Left colon (tissue), 2 donors: ENCODE data around the gene KIF3B. TPM values are rescaled to one million over a fixed set of nuclear protein-coding genes. Genes with fewer than 3 reads are reported as not detected.
"Not testable (repeated sequence)": the region's sequence is repeated elsewhere in the genome, so short reads cannot be mapped to it uniquely, and the experiment has no call there.

Experiments used
- ATAC-seq: fragments of 200-7000 bp; cut with Tn5 transposase; one replicate; pipeline ENCODE4 v1.9.1; 2020; ENCODE audit warnings: mild to moderate bottlenecking, moderate library complexity
- DNase-seq, 2 donors: peaks; one replicate each; pipeline ENCODE4 v3.0.0-alpha.2; 2020
- intact Hi-C, 2 donors: fragments of 100-400 bp; cut with DNase I in 1 of 2; cut with micrococcal nuclease in 1 of 2; formaldehyde crosslinking; loops; one replicate each; pipeline versions ENCODE4 v1.11.2 to v1.14.0; 2022; cut with DNase I, micrococcal nuclease
- total RNA-seq, 2 donors: library from RNA; stranded (reverse); fragmentation: NEBNext Ultra II Directional; extraction: Animal tissue kit (Norgen Biotek cat#: 25700); gene quantifications; one replicate each; pipeline ENCODE4 v1.2.1, GENCODE V29; 2021
- donor health status: DM: no; HTN: no; CAD: no.
- donor health status: DM: yes; HTN: yes; CAD: no.

Gene KIF3B
- total RNA-seq, 2 donors from 2014 or later = 52.1 to 56.8 TPM

- DNase-seq (no peak), ATAC-seq (no peak)
- intact Hi-C loops = loop anchor here in 1 of 2 donors (10.0 kb wide), 2 partner anchors 85 to 125 kb away; no protein-coding TSS in a partner anchor
Measured at GRCh38 chr20:32359633-32360332, 82.3 kb downstream of the KIF3B start.

- ATAC-seq (no peak), DNase-seq (no peak)
- intact Hi-C loops = loop anchor here in 1 of 2 donors (10.0 kb wide), 1 partner anchor 85 kb away; no protein-coding TSS in a partner anchor
Measured at GRCh38 chr20:32360333-32360634, 82.8 kb downstream of the KIF3B start.

- DNase-seq (no peak), ATAC-seq (no peak)
- intact Hi-C loops = loop anchor here in 1 of 2 donors (10.0 kb wide), 1 partner anchor 82 kb away; no protein-coding TSS in a partner anchor
Measured at GRCh38 chr20:32362901-32363364, 85.5 kb downstream of the KIF3B start.

GRCh38 chr20:32363492-32363891, 86.0 kb downstream of the KIF3B start:
- intact Hi-C loops = loop anchor here in 1 of 2 donors (10.0 kb wide), 1 partner anchor 81 kb away; no protein-coding TSS in a partner anchor
- DNase-seq (no peak), ATAC-seq (no peak)

GRCh38 chr20:32364554-32365208, 87.2 kb downstream of the KIF3B start:
- intact Hi-C loops = loop anchor here in 1 of 2 donors (10.0 kb wide), 1 partner anchor 80 kb away; no protein-coding TSS in a partner anchor
- DNase-seq = no peak
- ATAC-seq = no peak

- DNase-seq (no peak), ATAC-seq (no peak)
- intact Hi-C loops = loop anchor here in 1 of 2 donors (10.0 kb wide), 1 partner anchor 79 kb away; no protein-coding TSS in a partner anchor
Measured at GRCh38 chr20:32365564-32365963, 88.1 kb downstream of the KIF3B start.

- intact Hi-C loops = loop anchor here in 1 of 2 donors (10.0 kb wide), 1 partner anchor 78 kb away; no protein-coding TSS in a partner anchor
- DNase-seq (no peak), ATAC-seq (no peak)
Measured at GRCh38 chr20:32366380-32366779, 88.9 kb downstream of the KIF3B start.

- ATAC-seq (peak; percentile 59), DNase-seq (no peak)
- intact Hi-C loops = loop anchor here in 1 of 2 donors (10.0 kb wide), 1 partner anchor 76 kb away; no protein-coding TSS in a partner anchor
Measured at GRCh38 chr20:32368323-32368722, 90.9 kb downstream of the KIF3B start.

GRCh38 chr20:32368925-32369324, 91.5 kb downstream of the KIF3B start:
- peak; percentile 28 for ATAC-seq
- intact Hi-C loops = loop anchor here in 1 of 2 donors (10.0 kb wide), 1 partner anchor 76 kb away; no protein-coding TSS in a partner anchor
- DNase-seq = no peak

- DNase-seq (no peak), ATAC-seq (no peak)
- intact Hi-C loops = no loop called here
Measured at GRCh38 chr20:32370897-32371296, 93.4 kb downstream of the KIF3B start.

- intact Hi-C loops = no loop called here
- no peak for ATAC-seq
Measured at GRCh38 chr20:32378461-32378860, 101.0 kb downstream of the KIF3B start.

GRCh38 chr20:32380037-32380436, 102.6 kb downstream of the KIF3B start:
- intact Hi-C loops, DNase-seq, ATAC-seq: not testable (repeated sequence)

More at GRCh38 chr20:32378461-32378860, 101.0 kb downstream of the KIF3B start:
- DNase-seq = no peak

GRCh38 chr20:32380745-32381144, 103.3 kb downstream of the KIF3B start:
- ATAC-seq (no peak), DNase-seq (no peak)
- intact Hi-C loops = no loop called here

GRCh38 chr20:32382102-32382950, 104.9 kb downstream of the KIF3B start:
- intact Hi-C loops = no loop called here
- DNase-seq (peak in 1 of 2 donors; percentile 50), ATAC-seq (peak; percentile 86)

- DNase-seq, ATAC-seq, intact Hi-C loops: not testable (repeated sequence)
Measured at GRCh38 chr20:32383441-32383840, 106.0 kb downstream of the KIF3B start.
